Fibroblast of pulmonary artery (primary cell): Measurements from ENCODE around the gene QRICH2.
"Not testable (repeated sequence)": the region's sequence is repeated elsewhere in the genome, so short reads cannot be mapped to it uniquely, and the experiment has no call there.

Experiments used
- DNase-seq: peaks from one replicate; pipeline ENCODE4 v3.0.0-alpha.2; 2010; ENCODE audit warnings: low read depth
- H3K4me3 ChIP-seq: replicated peaks from 2 replicates; pipeline ENCODE4 v1.5.1; 2011; ENCODE audit warnings: low read depth, mild to moderate bottlenecking, control low read depth, low read length, moderate library complexity
- CTCF ChIP-seq: IDR thresholded peaks from 2 replicates; pipeline ENCODE4 v1.5.1; 2011; ENCODE audit warnings: mild to moderate bottlenecking, control low read depth, low read length, inconsistent platforms; ENCODE audit errors: missing control alignments

QRICH2 gene

GRCh38 chr17:76353599-76354316 is 45.7 kb upstream of the QRICH2 start, which contains the start of gene PRPSAP1:
Gene PRPSAP1 (minus strand): TSS chr17:76353916. CDS start chr17:76353703, 213 bp downstream.
- TF ChIP-seq CTCF = peak; percentile 51
- peak within 1 kb of the TSS; percentile 79 for H3K4me3 ChIP-seq
- peak; percentile 93 for DNase-seq

DNA sequence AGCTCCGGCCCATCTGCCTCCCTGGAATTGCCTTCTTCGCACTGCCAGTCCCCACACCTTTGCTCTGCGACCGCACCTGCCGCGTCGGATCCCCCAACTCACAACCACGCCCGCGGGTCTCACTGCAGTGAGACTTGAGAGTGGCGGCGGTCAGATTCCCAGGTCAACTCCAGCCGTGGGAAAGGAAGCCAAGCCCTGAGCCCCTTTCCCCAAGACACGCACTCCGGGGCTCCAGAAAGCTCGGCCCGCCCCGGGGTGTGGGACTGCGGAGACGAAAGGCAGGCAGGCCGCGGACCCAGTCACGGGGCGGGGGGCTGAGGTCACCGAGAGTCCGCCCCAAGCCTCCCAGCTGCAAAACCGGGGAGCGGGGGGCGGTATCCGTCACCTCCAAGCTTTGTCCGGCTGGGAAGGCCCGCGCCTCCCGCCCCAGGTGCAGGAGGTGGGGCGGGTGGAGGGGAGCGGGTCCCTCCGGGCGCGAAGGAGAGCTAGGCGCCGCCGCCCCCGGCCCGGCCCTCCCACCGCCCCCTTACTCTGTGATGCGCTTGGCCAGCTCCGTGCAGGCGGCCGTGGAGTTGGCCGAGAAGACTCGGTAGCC is 45.0 kb upstream of the QRICH2 start:
- no peak for TF ChIP-seq CTCF
- no peak for DNase-seq
- peak overlapping the region; percentile 79 for H3K4me3 ChIP-seq

DNA sequence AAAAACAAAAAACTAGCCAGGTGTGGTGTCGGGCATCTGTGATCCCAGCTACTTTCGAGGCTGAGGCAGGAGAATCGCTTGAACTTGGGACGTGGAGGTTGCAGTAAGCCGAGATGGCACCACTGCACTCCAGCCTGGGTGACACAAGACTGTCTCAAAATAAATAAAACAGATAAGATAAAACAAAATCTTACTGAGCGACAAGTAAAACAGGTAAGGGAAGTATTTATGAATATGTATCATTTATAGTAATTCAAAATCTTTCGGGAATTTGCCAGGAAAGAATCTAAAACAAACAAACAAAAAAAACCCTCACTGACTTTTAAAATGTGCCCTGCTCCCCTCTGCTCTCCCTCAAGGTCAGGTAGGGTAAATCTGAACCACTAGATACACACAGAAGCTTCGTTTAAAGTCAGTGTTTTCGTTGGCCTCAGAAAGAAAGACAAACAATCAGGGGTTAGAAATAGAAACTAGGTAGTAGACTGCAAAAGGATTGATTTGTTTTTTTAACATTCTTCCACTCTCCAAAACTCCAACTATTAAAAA is 43.5 kb upstream of the QRICH2 start:
- H3K4me3 ChIP-seq = no peak overlapping the region
- no peak for TF ChIP-seq CTCF
- no peak for DNase-seq

DNA sequence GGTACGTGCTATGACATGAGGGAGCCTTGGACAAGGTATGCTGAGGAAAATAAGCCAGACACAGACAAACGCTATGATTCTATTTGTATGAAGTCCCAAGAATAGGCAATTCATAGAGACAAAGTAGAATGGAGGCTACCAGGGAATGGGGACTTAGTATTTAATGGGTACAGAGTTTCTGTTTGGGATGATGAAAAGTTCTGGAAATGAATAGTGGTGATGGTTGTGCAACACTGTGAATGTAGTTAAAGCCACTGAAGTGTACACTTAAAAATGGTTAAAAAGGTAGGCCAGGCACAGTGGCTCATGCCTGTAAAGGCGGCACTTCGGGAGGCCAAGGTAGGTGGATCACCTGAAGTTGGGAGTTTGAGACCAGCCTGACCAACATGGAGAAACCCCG is 42.4 kb upstream of the QRICH2 start:
- TF ChIP-seq CTCF = no peak

GRCh38 chr17:76346936-76347335 is 38.9 kb upstream of the QRICH2 start:
- DNase-seq = not testable (repeated sequence)

More for the DNA sequence above, 42.4 kb upstream of the QRICH2 start:
- H3K4me3 ChIP-seq = no peak overlapping the region
- no peak for DNase-seq

DNA sequence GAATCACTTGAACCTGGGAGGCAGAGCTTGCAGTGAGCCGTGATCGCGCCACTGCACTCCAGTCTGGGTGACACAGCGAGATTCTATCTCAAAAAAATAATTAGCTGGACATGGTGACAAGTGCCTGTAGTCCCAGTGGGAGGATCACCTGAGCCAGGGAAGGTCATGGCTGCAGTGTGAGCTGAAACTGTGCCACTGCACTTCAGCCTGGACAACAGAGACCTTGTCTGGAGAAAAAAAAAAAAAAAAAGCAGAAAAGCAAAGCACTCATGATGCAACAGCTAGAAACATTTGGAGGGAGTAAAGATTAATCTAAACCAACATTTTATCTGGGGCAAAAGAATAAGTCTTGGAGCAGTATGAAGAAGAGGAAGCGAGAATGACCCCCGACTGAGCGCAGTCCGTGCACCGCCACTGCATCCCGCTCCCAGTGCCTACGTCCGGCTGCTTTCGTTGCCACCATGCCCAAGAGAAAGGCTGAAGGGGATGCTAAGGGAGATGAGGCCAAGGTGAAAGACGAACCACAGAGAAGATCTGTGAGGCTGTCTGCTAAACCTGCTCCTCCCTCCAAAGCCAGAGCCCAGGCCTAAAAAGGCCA is 37.4 kb upstream of the QRICH2 start:
- H3K4me3 ChIP-seq = no peak overlapping the region
- DNase-seq = no peak
- TF ChIP-seq CTCF = no peak

More at GRCh38 chr17:76346936-76347335, 38.9 kb upstream of the QRICH2 start:
- H3K4me3 ChIP-seq = not testable (repeated sequence)

GRCh38 chr17:76343106-76343505 is 35.0 kb upstream of the QRICH2 start:
- H3K4me3 ChIP-seq = no peak overlapping the region
- no peak for DNase-seq
- no peak for TF ChIP-seq CTCF
